Retina (tissue), 1 donor: ENCODE results near the gene ADK.
"Not testable (repeated sequence)": the region's sequence is repeated elsewhere in the genome, so short reads cannot be mapped to it uniquely, and the experiment has no call there.

Source experiments
- DNase-seq: peaks from one replicate; pipeline ENCODE4 v3.0.0-alpha.2; 2016

ADK gene

GRCh38 chr10:74146980-74147379, 4.0 kb upstream of the ADK start:
- not testable (repeated sequence) for DNase-seq

- DNase-seq = peak; percentile 100
These were observed 624 bp upstream of the ADK start, which contains the start of gene AP3M1 for GRCh38 chr10:74150204-74150989. Gene AP3M1 (minus strand): TSS chr10:74150828. CDS start chr10:74138379, 12,449 bp downstream.

- no peak for DNase-seq
These were observed 1.1 kb downstream of the ADK start for GRCh38 chr10:74151879-74152722.

GRCh38 chr10:74153123-74153522, 2.1 kb downstream of the ADK start:
- no peak for DNase-seq

GRCh38 chr10:74153676-74154075, 2.7 kb downstream of the ADK start:
- no peak for DNase-seq

GRCh38 chr10:74156919-74157289, 5.9 kb downstream of the ADK start:
- DNase-seq = no peak

GRCh38 chr10:74160013-74160412, 9.0 kb downstream of the ADK start:
- no peak for DNase-seq

GRCh38 chr10:74163319-74164068, 12.5 kb downstream of the ADK start:
- no peak for DNase-seq

GRCh38 chr10:74164716-74165529, 13.9 kb downstream of the ADK start:
- DNase-seq = no peak

GRCh38 chr10:74165530-74165901, 14.5 kb downstream of the ADK start:
- no peak for DNase-seq

- no peak for DNase-seq
These were observed 16.4 kb downstream of the ADK start for GRCh38 chr10:74167443-74167842.

- DNase-seq = no peak
These were observed 20.6 kb downstream of the ADK start for GRCh38 chr10:74171625-74172024.

GRCh38 chr10:74174521-74174920, 23.5 kb downstream of the ADK start:
- DNase-seq = no peak

GRCh38 chr10:74175510-74176379, 24.7 kb downstream of the ADK start:
- no peak for DNase-seq

- DNase-seq = peak; percentile 97
These were observed 25.5 kb downstream of the ADK start for GRCh38 chr10:74176380-74177139.

- DNase-seq = no peak
These were observed 26.2 kb downstream of the ADK start for GRCh38 chr10:74177140-74177677.

GRCh38 chr10:74178042-74178791, 27.2 kb downstream of the ADK start:
- DNase-seq = no peak

- no peak for DNase-seq
These were observed 28.2 kb downstream of the ADK start for GRCh38 chr10:74179111-74179710.

GRCh38 chr10:74186678-74187077, 35.7 kb downstream of the ADK start:
- DNase-seq = no peak
